GM19043 (cell line): ENCODE data around the gene SP140.

ENCODE experiments used
- ATAC-seq: cut with Tn5 transposase; IDR thresholded peaks from one replicate; pipeline ENCODE4 v1.9.1; 2021; ENCODE audit warnings: low read depth; ENCODE audit not compliant: unreplicated experiment

Gene SP140

DNA sequence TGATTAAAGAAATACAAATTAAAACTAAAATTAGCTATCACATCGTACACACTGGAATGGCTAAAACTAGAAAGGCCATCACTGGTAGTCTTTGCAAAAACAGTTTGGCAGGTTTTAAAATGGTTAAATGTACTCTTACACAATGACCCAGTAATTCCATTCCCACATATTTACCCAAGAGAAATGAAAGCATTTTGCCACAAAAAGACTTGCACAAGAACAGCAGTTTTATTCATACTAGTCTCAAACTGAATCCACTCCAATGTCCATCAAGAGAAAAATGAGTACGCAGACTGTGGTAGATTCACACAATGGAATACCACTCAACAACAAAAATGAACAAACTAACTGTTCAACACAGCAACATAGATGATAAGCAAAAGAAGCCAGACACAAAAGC, 130.5 kb downstream of the SP140 start:
- ATAC-seq = no peak

GRCh38 chr2:230358305-230358704, 132.8 kb downstream of the SP140 start:
- no peak for ATAC-seq

GRCh38 chr2:230360028-230360427, 134.5 kb downstream of the SP140 start:
- no peak for ATAC-seq

DNA sequence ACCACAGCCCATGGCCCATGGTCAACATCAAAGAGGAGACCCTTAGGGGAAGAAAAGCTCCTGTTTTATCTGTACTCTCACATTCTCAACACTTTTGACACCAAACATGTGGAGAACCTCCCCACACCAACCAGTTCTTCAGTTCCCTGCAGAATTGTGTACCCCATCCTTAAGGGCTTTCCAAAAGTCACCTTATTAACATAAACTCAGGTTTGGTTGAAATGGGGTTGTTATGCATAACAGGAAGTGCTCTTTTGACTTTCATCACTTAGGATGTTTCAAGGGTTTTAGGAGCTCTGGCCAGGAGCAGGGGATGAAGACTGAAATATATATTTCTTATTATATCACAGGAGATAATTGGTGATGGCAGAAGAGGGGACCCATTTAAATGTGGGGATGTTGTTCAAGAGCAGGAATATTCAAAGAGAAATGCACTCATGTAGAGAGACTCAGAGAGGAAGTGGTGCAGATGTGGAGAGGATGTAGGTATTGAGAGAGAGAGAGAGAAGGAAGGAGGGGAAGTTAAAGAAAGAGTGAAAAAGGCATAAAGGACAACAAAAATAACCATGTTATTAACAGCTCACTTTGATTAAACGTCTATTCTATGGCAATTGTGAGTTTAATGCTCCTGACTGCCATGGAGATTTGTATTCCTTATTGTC, 136.6 kb downstream of the SP140 start:
- peak; percentile 57 for ATAC-seq
